CD4-positive, alpha-beta T cell treated with Interleukin-6 at 100 ng/mL for 8 hours (primary cell): Measurements from ENCODE around the gene NGFR.

Experiments
- DNase-seq: peaks from one replicate; pipeline ENCODE4 v3.0.0-alpha.2; 2020; ENCODE audit warnings: mixed read lengths, low spot score

Gene NGFR

GRCh38 chr17:49469831-49470810 lies 25.0 kb upstream of the NGFR start:
- DNase-seq: no peak

GRCh38 chr17:49471089-49471683 lies 23.9 kb upstream of the NGFR start:
- no peak for DNase-seq

- no peak for DNase-seq
Measured at GRCh38 chr17:49471769-49472168, 23.3 kb upstream of the NGFR start.

GRCh38 chr17:49472527-49472926 lies 22.6 kb upstream of the NGFR start:
- DNase-seq: no peak

GRCh38 chr17:49473900-49474751 lies 21.0 kb upstream of the NGFR start:
- no peak for DNase-seq

- no peak for DNase-seq
Measured at GRCh38 chr17:49477709-49478108, 17.4 kb upstream of the NGFR start.

- DNase-seq: no peak
Measured at GRCh38 chr17:49480836-49481615, 14.1 kb upstream of the NGFR start.

- DNase-seq: no peak
Measured at GRCh38 chr17:49482144-49482817, 12.8 kb upstream of the NGFR start.

GRCh38 chr17:49483599-49484509 lies 11.2 kb upstream of the NGFR start:
- no peak for DNase-seq

GRCh38 chr17:49484588-49484987 lies 10.5 kb upstream of the NGFR start:
- no peak for DNase-seq

- DNase-seq: no peak
Measured at GRCh38 chr17:49486012-49486641, 9.0 kb upstream of the NGFR start.

- no peak for DNase-seq
Measured at GRCh38 chr17:49487183-49487582, 7.9 kb upstream of the NGFR start.

- no peak for DNase-seq
Measured at GRCh38 chr17:49488612-49489011, 6.5 kb upstream of the NGFR start.

- DNase-seq: no peak
Measured at GRCh38 chr17:49489348-49489747, 5.7 kb upstream of the NGFR start.

GRCh38 chr17:49490276-49490675 lies 4.8 kb upstream of the NGFR start:
- no peak for DNase-seq

- no peak for DNase-seq
Measured at GRCh38 chr17:49491192-49491769, 3.8 kb upstream of the NGFR start.

- DNase-seq: no peak
Measured at GRCh38 chr17:49494399-49494985, 601 bp upstream of the NGFR start.

- no peak for DNase-seq
Measured at GRCh38 chr17:49495842-49496182, 719 bp downstream of the NGFR start.
